H1 (cell line): ENCODE data around the gene PTPRD. TPM values are rescaled to one million over a fixed set of nuclear protein-coding genes. Genes with fewer than 3 reads are reported as not detected.

Experiments
- CTCF ChIA-PET: fragments of 300-600 bp; sonication (Branson Sonifier 250); formaldehyde crosslinking; loops from one replicate; lab custom pipeline; 2021; ENCODE audit not compliant: partially characterized antibody; lab: Charles Lee
- POLR2A ChIA-PET: fragments of 300-600 bp; sonication (Branson Sonifier 250); formaldehyde crosslinking; loops from one replicate; lab custom pipeline; 2021; ENCODE audit warnings: inconsistent platforms; ENCODE audit not compliant: partially characterized antibody; lab: Charles Lee
- DNase-seq, 2 experiments: peaks; one replicate each; pipeline versions ENCODE4 v3.0.0 to v3.0.0-alpha.2; 2010 to 2022; ENCODE audit warnings: low spot score in 2 of 2, low read depth in 1 of 2, mixed read lengths in 1 of 2
- FAIRE-seq: peaks from 2 replicates; lab custom pipeline; 2011; peaks lifted over from hg19 to GRCh38; lab: Jason Lieb, UNC
- H2AFZ ChIP-seq: 2 replicates; pipeline ENCODE4 v1.8.1; 2012; ENCODE audit warnings: low read length, inconsistent platforms
- H2AK5ac ChIP-seq: 2 replicates; pipeline ENCODE4 v1.6.1; 2013; ENCODE audit warnings: low read depth, low read length
- H2BK120ac ChIP-seq: replicated peaks from 2 replicates; pipeline ENCODE3; 2013; ENCODE audit warnings: low read depth, low read length, inconsistent platforms
- H2BK12ac ChIP-seq: 2 replicates; pipeline ENCODE4 v1.6.1; 2013; ENCODE audit warnings: low read depth, low read length
- H2BK15ac ChIP-seq: 2 replicates; pipeline ENCODE4 v1.6.1; 2013; ENCODE audit warnings: low read length
- H2BK20ac ChIP-seq: 2 replicates; pipeline ENCODE4 v1.6.1; 2013; ENCODE audit warnings: low read length
- H2BK5ac ChIP-seq: 2 replicates; pipeline ENCODE4 v1.6.1; 2013; ENCODE audit warnings: low read depth, low read length
- H3K14ac ChIP-seq: 2 replicates; pipeline ENCODE4 v1.6.1; 2013; ENCODE audit warnings: inconsistent platforms; ENCODE audit not compliant: insufficient read length
- H3K18ac ChIP-seq: 2 replicates; pipeline ENCODE4 v1.6.1; 2013; ENCODE audit warnings: low read length; ENCODE audit errors: extremely low read depth
- H3K23ac ChIP-seq: 2 replicates; pipeline ENCODE4 v1.6.1; 2013; ENCODE audit warnings: inconsistent platforms; ENCODE audit not compliant: insufficient read length
- H3K23me2 ChIP-seq: 2 replicates; pipeline ENCODE4 v1.6.1; 2013; ENCODE audit warnings: low read depth, low read length
- H3K27ac ChIP-seq: 2 replicates; pipeline ENCODE4 v1.6.1; 2011; ENCODE audit warnings: low read depth, low read length, inconsistent platforms
- H3K27me3 ChIP-seq, 4 experiments: replicated peaks in 1 of 4; 1 replicate in 1 of 4; 2 replicates in 3 of 4; pipeline versions ENCODE4 v1.6.1 to v1.8.1; 2011 to 2013; ENCODE audit warnings: low read length in 3 of 4, mild to moderate bottlenecking in 3 of 4, inconsistent platforms in 2 of 4, mixed read lengths in 2 of 4, moderate library complexity in 1 of 4; ENCODE audit not compliant: control insufficient read depth in 3 of 4, insufficient read depth in 3 of 4; ENCODE audit errors: extremely low read depth in 1 of 4
- H3K36me3 ChIP-seq, 4 experiments: 2 replicates each; pipeline versions ENCODE4 v1.6.1 to v1.8.1; 2011 to 2013; ENCODE audit warnings: mild to moderate bottlenecking in 4 of 4, low read length in 3 of 4, moderate library complexity in 2 of 4, control low read depth in 1 of 4, inconsistent platforms in 1 of 4; ENCODE audit not compliant: insufficient read depth in 4 of 4, control insufficient read depth in 2 of 4
- H3K4ac ChIP-seq: replicated peaks from 2 replicates; pipeline ENCODE3; 2013; ENCODE audit warnings: low read length, low read depth, mixed read lengths, inconsistent platforms; ENCODE audit not compliant: insufficient read length
- H3K4me1 ChIP-seq, 4 experiments: replicated peaks in 1 of 4; 1 replicate in 1 of 4; 2 replicates in 3 of 4; pipeline versions ENCODE4 v1.6.1 to v1.8.1; 2011 to 2013; ENCODE audit warnings: low read length in 3 of 4, inconsistent platforms in 2 of 4, mixed read lengths in 1 of 4; ENCODE audit not compliant: insufficient read depth in 4 of 4, control insufficient read depth in 3 of 4
- H3K4me2 ChIP-seq, 2 experiments: 2 replicates each; pipeline versions ENCODE4 v1.6.1 to v1.8.1; 2011 to 2013; ENCODE audit warnings: low read depth in 2 of 2, low read length in 2 of 2, control low read depth in 1 of 2, inconsistent platforms in 1 of 2, mild to moderate bottlenecking in 1 of 2; ENCODE audit not compliant: insufficient read depth in 1 of 2
- H3K4me3 ChIP-seq, 4 experiments: fragments of 200-600, 300-600 bp in 1 of 4; sonication (generic), shearing (Covaris generic), sonication (Bioruptor Twin) in 1 of 4; 2 replicates each; pipeline versions ENCODE4 v1.5.1 to v1.8.1; 2011 to 2016; ENCODE audit warnings: low read length in 4 of 4, low read depth in 3 of 4, control low read depth in 2 of 4, inconsistent platforms in 2 of 4, mild to moderate bottlenecking in 2 of 4, mixed read lengths in 1 of 4, moderate library complexity in 1 of 4; ENCODE audit not compliant: insufficient read depth in 2 of 4; ENCODE audit errors: extremely low read depth in 1 of 4
- H3K56ac ChIP-seq: replicated peaks from 2 replicates; pipeline ENCODE3; 2013; ENCODE audit warnings: low read depth, mild to moderate bottlenecking, mixed read lengths, low read length, inconsistent platforms; ENCODE audit not compliant: insufficient read length
- H3K79me1 ChIP-seq: 2 replicates; pipeline ENCODE4 v1.6.1; 2013; ENCODE audit warnings: low read depth, low read length, control low read depth
- H3K79me2 ChIP-seq, 2 experiments: 2 replicates each; pipeline versions ENCODE4 v1.6.1 to v1.8.1; 2012 to 2013; ENCODE audit warnings: low read length in 2 of 2, mild to moderate bottlenecking in 2 of 2, inconsistent platforms in 1 of 2; ENCODE audit not compliant: insufficient read depth in 2 of 2, control insufficient read depth in 1 of 2
- H3K9ac ChIP-seq, 4 experiments: replicated peaks in 1 of 4; 1 replicate in 1 of 4; 2 replicates in 3 of 4; pipeline versions ENCODE4 v1.6.1 to v1.8.1; 2011 to 2013; ENCODE audit warnings: low read depth in 3 of 4, low read length in 3 of 4, control low read depth in 2 of 4, mild to moderate bottlenecking in 2 of 4, moderate library complexity in 2 of 4, inconsistent platforms in 1 of 4; ENCODE audit errors: extremely low read depth in 1 of 4
- H3K9me3 ChIP-seq, 2 experiments: 2 replicates each; pipeline versions ENCODE4 v1.6.1 to v1.8.1; 2012 to 2013; ENCODE audit warnings: mild to moderate bottlenecking in 2 of 2, moderate library complexity in 2 of 2, control low read depth in 1 of 2, inconsistent platforms in 1 of 2, low read depth in 1 of 2, low read length in 1 of 2, mixed read lengths in 1 of 2; ENCODE audit not compliant: insufficient read depth in 2 of 2
- H4K20me1 ChIP-seq, 2 experiments: replicated peaks in 1 of 2; 2 replicates each; pipeline versions ENCODE3 to v1.8.1; 2011 to 2013; ENCODE audit warnings: inconsistent platforms in 2 of 2, low read length in 2 of 2, mild to moderate bottlenecking in 1 of 2; ENCODE audit not compliant: insufficient read depth in 2 of 2, control insufficient read depth in 1 of 2
- H4K5ac ChIP-seq: 2 replicates; pipeline ENCODE4 v1.6.1; 2013; ENCODE audit warnings: low read length, low read depth, mixed read lengths, inconsistent platforms; ENCODE audit not compliant: insufficient read length
- H4K8ac ChIP-seq: 2 replicates; pipeline ENCODE4 v1.8.0; 2013; ENCODE audit warnings: mild to moderate bottlenecking, moderate library complexity, low read length, inconsistent platforms; ENCODE audit not compliant: insufficient read depth; ENCODE audit errors: extremely low read depth
- H4K91ac ChIP-seq: replicated peaks from 2 replicates; pipeline ENCODE3; 2013; ENCODE audit warnings: low read length, mixed read lengths, inconsistent platforms; ENCODE audit not compliant: insufficient read length
- CHD1 ChIP-seq: IDR thresholded peaks from 2 replicates; pipeline ENCODE4 v1.6.1; 2012; ENCODE audit warnings: low read depth, low read length, improper control_type of control experiment
- CHD2 ChIP-seq: IDR thresholded peaks from 2 replicates; pipeline ENCODE4 v1.6.1; 2012; ENCODE audit warnings: low read length, improper control_type of control experiment
- HDAC2 ChIP-seq, 2 experiments: fragments of 300-600 bp in 1 of 2; sonication (generic) in 1 of 2; IDR thresholded peaks; 2 replicates each; pipeline ENCODE4 v1.6.1; 2011 to 2012; ENCODE audit warnings: low read depth in 2 of 2, low read length in 2 of 2, mild to moderate bottlenecking in 2 of 2, moderate library complexity in 2 of 2, borderline replicate concordance in 1 of 2, inconsistent platforms in 1 of 2
- HDAC6 ChIP-seq: IDR thresholded peaks from one replicate; pipeline ENCODE4 v1.7.1; 2012; ENCODE audit warnings: low read depth, mild to moderate bottlenecking, inconsistent platforms, low read length, moderate library complexity
- JUND ChIP-seq: IDR thresholded peaks from 2 replicates; pipeline ENCODE4 v1.6.1; 2011; ENCODE audit warnings: mild to moderate bottlenecking, improper control_type of control experiment, low read length
- POU5F1 ChIP-seq: IDR thresholded peaks from 2 replicates; pipeline ENCODE4 v1.6.1; 2011; ENCODE audit warnings: low read depth, mild to moderate bottlenecking, low read length, moderate library complexity
- RBBP5 ChIP-seq: IDR thresholded peaks from 2 replicates; pipeline ENCODE4 v1.7.1; 2012; ENCODE audit warnings: low read depth, mild to moderate bottlenecking, inconsistent platforms, low read length, moderate library complexity, borderline replicate concordance
- SP1 ChIP-seq: IDR thresholded peaks from 2 replicates; pipeline ENCODE4 v1.6.1; 2011; ENCODE audit warnings: low read depth, low read length
- SP4 ChIP-seq: IDR thresholded peaks from 2 replicates; pipeline ENCODE4 v1.6.1; 2012; ENCODE audit warnings: low read length, inconsistent platforms
- TBP ChIP-seq: IDR thresholded peaks from 2 replicates; pipeline ENCODE4 v1.6.1; 2011; ENCODE audit warnings: low read depth, low read length, improper control_type of control experiment
- WGBS, 2 experiments: shearing (Covaris generic) in 1 of 2; methylation state at CpG; one replicate each; pipeline versions ENCODE4 v1.1.6 to v1.1.7; 2013 to 2015; ENCODE audit warnings: low lambda C conversion rate in 2 of 2, mixed read lengths in 2 of 2, inconsistent platforms in 1 of 2, low coverage in 1 of 2, missing lambda C conversion rate in 1 of 2; ENCODE audit not compliant: insufficient replicate concordance in 2 of 2, insufficient coverage in 1 of 2, insufficient read length in 1 of 2; ENCODE audit errors: extremely low coverage in 1 of 2, missing lambda C conversion rate in 1 of 2; 5-methylcytosine and 5-hydroxymethylcytosine counted together
- polyA plus RNA-seq, 7 experiments: library from polyadenylated mRNA; depleted of rRNA in 3 of 7; stranded (reverse) in 5 of 7; unstranded in 2 of 7; fragments of >200 nt in 5 of 7; fragments of 200-250 nt in 2 of 7; gene quantifications; 1 replicate in 5 of 7; 2 replicates in 1 of 7; 4 replicates in 1 of 7; pipeline versions ENCODE4 v1.2.1 to v1.2.3, GENCODE V29; 2011 to 2013; ENCODE audit warnings: missing spikeins in 2 of 7, mixed read lengths in 2 of 7
- total RNA-seq: library from RNA; stranded (reverse); fragmentation: NEBNext Ultra II Directional; extraction: Animal tissue kit (Norgen Biotek cat#: 25700); gene quantifications from 2 replicates; pipeline ENCODE4 v1.2.1, GENCODE V29; 2021
- TF ChIP-seq, protein P1 (sequence below), 3 experiments: IDR thresholded peaks; 1 replicate in 2 of 3; 2 replicates in 1 of 3; pipeline versions ENCODE4 v1.5.1 to v1.6.1; 2011; ENCODE audit warnings: low read length in 3 of 3, mild to moderate bottlenecking in 3 of 3, inconsistent platforms in 2 of 3, low read depth in 1 of 3, moderate library complexity in 1 of 3; ENCODE audit not compliant: insufficient read depth in 1 of 3; ENCODE audit errors: control extremely low read depth in 1 of 3
- TF ChIP-seq, protein P2 (sequence below): IDR thresholded peaks from 2 replicates; pipeline ENCODE4 v1.6.1; 2011; ENCODE audit warnings: low read length, improper control_type of control experiment

The PTPRD gene
- total and polyA plus RNA-seq, 2 of the 8 experiments (the other 6 are each of a cell fraction or from before 2014, with no cell fraction given) = 17.2 to 77.0 TPM

GRCh38 chr9:10633785-10634184 is 21.0 kb upstream of the PTPRD start:
- Histone ChIP-seq H2BK5ac (no peak overlapping the region), H3K27ac (no peak overlapping the region), H3K9ac (no peak overlapping the region), H3K36me3 (no peaks in the 10 kb centered on the region), H3K4ac (no peak overlapping the region), H2BK120ac (no peak overlapping the region), H2AK5ac (no peak overlapping the region), H2AFZ (no peak overlapping the region), H4K5ac (no peak overlapping the region), H3K4me2 (no peak overlapping the region), H4K20me1 (no peaks in the 10 kb centered on the region), H3K23me2 (no peaks in the 10 kb centered on the region), H3K14ac (no peak overlapping the region), H3K79me1 (no peaks in the 10 kb centered on the region), H3K4me1 (no peaks in the 10 kb centered on the region), H3K18ac (no peak overlapping the region), H2BK15ac (no peak overlapping the region), H3K9me3 (no peaks in the 10 kb centered on the region), H3K4me3 (no peak overlapping the region), H4K91ac (no peak overlapping the region), H2BK20ac (no peak overlapping the region), H3K79me2 (no peaks in the 10 kb centered on the region), H2BK12ac (no peak overlapping the region), H4K8ac (no peak overlapping the region), H3K56ac (no peak overlapping the region), H3K23ac (no peak overlapping the region), H3K27me3 (no peaks in the 10 kb centered on the region)
- WGBS, 2 experiments = 86% methylated on average over 3 of the region's 3 CpGs; no CpG with 5 or more reads in 1 of the 2 experiments
- CTCF ChIA-PET = no interaction called here
- FAIRE-seq (no peak), DNase-seq (no peak)
- POLR2A ChIA-PET = no interaction called here
- TF ChIP-seq, protein P1, sequence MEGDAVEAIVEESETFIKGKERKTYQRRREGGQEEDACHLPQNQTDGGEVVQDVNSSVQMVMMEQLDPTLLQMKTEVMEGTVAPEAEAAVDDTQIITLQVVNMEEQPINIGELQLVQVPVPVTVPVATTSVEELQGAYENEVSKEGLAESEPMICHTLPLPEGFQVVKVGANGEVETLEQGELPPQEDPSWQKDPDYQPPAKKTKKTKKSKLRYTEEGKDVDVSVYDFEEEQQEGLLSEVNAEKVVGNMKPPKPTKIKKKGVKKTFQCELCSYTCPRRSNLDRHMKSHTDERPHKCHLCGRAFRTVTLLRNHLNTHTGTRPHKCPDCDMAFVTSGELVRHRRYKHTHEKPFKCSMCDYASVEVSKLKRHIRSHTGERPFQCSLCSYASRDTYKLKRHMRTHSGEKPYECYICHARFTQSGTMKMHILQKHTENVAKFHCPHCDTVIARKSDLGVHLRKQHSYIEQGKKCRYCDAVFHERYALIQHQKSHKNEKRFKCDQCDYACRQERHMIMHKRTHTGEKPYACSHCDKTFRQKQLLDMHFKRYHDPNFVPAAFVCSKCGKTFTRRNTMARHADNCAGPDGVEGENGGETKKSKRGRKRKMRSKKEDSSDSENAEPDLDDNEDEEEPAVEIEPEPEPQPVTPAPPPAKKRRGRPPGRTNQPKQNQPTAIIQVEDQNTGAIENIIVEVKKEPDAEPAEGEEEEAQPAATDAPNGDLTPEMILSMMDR (IDR thresholded peaks at IDR 0.05; ENCODE audit: control extremely low read depth in 1 of 3, insufficient read depth in 1 of 3, low read depth in 1 of 3, low read length in 3 of 3) = no peak
- TF ChIP-seq POU5F1 (no peak), JUND (no peak), TBP (no peak), SP1 (no peak), HDAC6 (no peak), SP4 (no peak), HDAC2 (IDR thresholded peaks at IDR 0.05; ENCODE audit: borderline replicate concordance in 1 of 2, low read depth in 2 of 2, low read length in 2 of 2) (no peak), RBBP5 (no peak), CHD1 (no peak), CHD2 (no peak)
- TF ChIP-seq, protein P2, sequence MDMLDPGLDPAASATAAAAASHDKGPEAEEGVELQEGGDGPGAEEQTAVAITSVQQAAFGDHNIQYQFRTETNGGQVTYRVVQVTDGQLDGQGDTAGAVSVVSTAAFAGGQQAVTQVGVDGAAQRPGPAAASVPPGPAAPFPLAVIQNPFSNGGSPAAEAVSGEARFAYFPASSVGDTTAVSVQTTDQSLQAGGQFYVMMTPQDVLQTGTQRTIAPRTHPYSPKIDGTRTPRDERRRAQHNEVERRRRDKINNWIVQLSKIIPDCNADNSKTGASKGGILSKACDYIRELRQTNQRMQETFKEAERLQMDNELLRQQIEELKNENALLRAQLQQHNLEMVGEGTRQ = no peak
